Glomerular endothelial cell (primary cell): Measurements from ENCODE around the gene CCR3. TPM values are rescaled to one million over a fixed set of nuclear protein-coding genes. Genes with fewer than 3 reads are reported as not detected.
"Not testable (repeated sequence)": the region's sequence is repeated elsewhere in the genome, so short reads cannot be mapped to it uniquely, and the experiment has no call there.

ENCODE experiments used
- DNase-seq: peaks from one replicate; pipeline ENCODE4 v3.0.0-alpha.2; 2011; ENCODE audit warnings: low read depth, low spot score; ENCODE audit errors: extremely low read depth
- total RNA-seq: library from RNA; depleted of rRNA; stranded (reverse); fragments of >200 nt; gene quantifications from 2 replicates; pipeline ENCODE4 v1.2.3, GENCODE V29; 2015

Gene CCR3
- not detected in 2 replicates for total RNA-seq

- DNase-seq = no peak
Observed at GRCh38 chr3:46242120-46242519, at the start of gene CCR3. Gene CCR3 (plus strand): TSS chr3:46242460. CDS start chr3:46265159, 22,699 bp downstream.

- no peak for DNase-seq
Observed at GRCh38 chr3:46192939-46193338, 49.3 kb upstream of the CCR3 start.

DNA sequence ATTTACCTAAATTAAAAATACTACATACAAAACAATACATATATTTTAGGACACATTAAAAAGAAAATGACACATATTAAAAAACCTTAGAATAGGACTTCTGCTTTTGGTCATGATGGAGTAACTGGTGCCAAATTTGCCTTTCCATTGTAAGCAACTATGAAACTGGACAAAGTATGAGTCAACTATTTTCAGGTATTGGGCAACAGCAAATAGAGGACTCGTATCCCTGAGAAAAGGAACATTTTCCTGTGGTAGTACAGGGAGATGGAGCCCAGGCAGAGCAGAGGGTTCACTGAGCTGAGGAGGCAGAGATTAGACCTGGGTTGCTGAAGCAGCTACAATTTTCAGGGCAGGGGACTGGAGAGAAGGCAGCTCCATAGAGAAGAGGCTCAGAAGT, 48.8 kb upstream of the CCR3 start:
- no peak for DNase-seq

- DNase-seq = no peak
Observed at GRCh38 chr3:46194868-46195553, 47.2 kb upstream of the CCR3 start.

- DNase-seq = no peak
Observed at GRCh38 chr3:46196261-46196957, 45.9 kb upstream of the CCR3 start.

DNA sequence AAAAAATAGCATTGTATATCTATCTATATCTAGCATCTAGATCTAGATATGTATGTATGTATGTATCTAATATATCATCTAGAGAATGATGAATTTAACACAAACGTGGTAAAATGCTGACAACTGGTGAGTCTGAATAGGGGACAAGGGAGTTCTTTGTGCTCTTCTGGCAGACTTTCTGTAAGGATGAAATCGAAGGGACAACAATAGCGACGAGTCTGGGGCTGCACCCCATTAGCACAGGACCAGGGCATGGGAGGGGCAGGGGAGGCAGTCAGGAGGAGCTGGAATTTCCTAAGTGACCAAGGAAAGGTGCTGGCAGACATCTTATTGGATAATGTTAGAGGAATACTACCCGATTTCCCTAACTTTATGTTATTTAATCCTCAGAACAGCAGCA, 42.0 kb upstream of the CCR3 start:
- DNase-seq = no peak

GRCh38 chr3:46200790-46201189, 41.5 kb upstream of the CCR3 start:
- DNase-seq = no peak

DNA sequence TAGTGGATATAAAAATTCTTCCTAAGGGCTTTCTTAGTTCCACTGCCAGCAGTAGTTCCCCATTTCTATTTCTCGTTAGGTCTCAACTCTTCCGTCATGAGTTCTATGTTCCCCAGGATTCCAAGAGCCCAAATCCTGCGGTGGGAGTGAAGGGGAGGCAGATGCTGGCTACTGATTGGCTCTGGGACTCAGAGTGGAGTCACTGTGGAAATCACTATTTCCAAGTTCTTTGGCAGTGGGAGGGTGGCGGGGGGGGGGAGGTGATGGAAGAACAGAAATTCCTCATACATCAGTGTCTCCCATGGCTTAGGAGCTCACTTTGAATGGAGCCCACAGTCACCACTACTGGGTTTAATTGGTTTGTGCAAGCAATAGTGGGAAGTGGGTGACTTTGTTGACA, 39.7 kb upstream of the CCR3 start:
- no peak for DNase-seq

GRCh38 chr3:46203681-46204080, 38.6 kb upstream of the CCR3 start:
- DNase-seq = no peak

DNA sequence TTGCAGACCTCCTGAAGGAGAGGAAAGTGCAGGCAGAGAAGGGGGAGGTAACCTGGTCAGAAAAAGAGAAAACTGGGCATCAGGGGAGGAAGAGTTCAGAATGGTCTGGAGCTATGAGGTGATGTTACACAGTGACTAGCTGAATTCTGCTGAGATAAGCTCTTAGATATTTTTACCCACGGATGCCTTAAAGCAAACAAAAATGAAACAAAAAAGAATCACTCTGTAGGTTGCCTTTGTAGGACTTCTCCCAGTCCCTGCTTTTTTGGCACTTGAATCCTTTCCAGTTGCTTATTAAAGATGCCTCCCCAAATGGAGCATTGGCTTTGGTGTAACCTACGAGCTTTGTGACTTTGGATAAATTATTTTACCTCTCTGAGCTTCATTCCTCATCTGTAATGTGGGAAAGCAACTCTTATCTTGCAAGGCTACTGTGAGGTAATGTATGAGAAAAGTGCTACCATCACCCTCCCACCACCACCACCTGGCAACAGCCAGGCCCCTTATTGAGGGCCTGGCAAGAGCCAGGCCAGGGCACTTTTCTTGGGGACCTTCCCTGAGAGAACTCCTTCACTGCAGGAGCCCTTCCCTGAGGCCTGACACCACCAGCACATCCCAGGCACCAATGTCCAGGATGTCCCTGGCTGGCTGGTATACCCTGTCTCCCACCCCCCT, 36.8 kb upstream of the CCR3 start:
- DNase-seq = no peak

DNA sequence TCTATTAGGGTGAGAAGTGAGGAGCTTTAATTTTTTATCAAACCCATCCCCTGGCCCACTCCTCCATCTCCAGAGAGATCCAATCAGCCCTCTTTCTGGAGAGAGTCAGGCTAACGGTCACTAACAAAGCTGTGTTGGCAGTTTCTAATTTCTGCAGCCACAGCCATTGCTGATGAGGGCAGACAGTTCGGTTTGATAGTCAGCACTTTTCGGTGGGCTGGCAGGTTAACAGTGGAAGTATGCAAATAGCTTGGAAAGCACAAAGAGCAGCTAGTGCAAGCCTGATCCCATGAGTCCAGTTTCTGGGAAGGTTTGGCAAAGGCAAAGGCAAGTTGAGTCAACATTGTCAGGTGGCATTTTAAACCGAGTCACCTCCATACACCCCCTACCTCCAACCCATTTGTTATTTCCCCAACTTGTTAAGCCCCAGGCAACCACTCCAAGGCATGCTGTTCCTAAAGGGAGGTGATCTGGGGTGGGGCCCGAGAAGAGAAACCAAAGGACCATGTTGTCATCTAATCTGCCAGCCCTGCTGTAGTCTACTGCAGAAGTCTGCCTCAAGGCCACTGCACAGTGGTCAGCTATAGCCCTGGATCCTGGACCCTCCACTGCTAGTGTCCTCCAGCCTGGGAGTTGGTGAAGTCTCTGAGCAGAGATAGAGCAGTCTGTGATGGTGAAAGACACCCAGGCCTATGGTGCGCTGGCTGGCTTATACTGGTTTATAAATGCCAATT, 35.8 kb upstream of the CCR3 start:
- DNase-seq = no peak

DNA sequence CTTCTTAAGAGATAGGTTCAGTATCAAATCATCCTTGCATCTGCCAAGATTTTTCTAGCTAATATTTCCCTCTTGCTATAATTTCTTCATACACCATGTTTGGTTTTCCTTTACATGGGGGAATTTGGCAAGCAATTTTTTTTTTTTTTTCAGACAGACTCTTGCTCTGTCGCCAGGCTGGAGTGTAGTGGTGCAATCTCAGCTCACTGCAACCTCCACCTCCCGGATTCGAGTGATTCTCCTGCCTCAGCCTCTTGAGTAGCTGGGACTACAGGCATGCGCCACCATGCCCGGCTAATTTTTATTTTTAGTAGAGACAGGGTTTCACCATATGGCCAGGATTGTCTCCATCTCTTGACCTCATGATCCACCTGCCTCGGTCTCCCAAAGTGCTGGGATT, 34.7 kb upstream of the CCR3 start:
- DNase-seq = not testable (repeated sequence)

DNA sequence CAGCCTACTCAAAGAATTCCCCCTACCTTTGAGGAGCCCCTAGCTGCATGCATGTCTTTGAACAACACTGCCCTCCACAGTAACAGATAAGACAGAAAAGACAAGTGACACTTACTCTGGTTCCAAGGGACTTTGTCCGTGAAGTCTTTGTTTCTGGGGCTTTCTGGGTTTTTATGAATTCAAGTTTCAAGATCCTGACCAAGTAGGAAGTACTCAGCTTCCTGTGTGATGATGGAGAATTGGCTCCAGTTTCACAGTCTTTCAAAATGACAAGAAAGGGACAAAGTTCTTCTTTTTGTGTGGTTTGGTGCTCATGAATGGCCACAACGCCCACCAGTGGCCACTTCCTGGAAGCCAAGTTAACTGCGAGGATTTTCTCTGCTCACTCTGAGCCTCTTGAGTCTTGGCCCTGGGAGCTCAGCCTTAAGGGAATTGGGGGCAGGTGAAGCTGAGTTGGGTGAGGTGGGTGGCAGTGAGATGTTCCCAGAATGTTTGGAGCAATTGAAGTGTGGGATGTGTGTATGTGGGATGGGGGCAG, 34.0 kb upstream of the CCR3 start, which contains the start of gene CCR1:
Gene CCR1, minus strand, starts transcription at position 147 of the 538 bp plus-strand sequence. CDS start 4,000 bp downstream, outside the sequence.
- no peak for DNase-seq

DNA sequence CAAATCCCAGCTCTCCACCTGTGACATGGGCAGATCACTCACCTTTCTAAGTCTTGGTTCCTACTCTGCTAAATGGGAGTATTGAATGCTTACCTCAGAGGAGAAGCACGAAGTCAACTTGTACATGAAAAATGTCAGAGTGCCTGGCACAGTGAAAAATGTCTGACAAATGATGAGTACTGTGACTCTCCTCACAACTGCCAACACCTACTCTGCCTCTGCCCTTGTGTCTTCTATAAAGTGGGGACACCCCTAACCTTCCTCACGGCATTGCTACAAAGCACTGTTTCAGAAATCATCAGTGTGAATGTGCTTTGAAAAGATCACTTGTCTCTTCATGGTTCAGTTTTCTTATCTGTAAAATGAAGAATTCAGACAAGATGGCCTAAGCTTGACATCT, 33.2 kb upstream of the CCR3 start:
- DNase-seq = no peak

GRCh38 chr3:46209746-46210470, 32.4 kb upstream of the CCR3 start:
- no peak for DNase-seq

GRCh38 chr3:46212101-46212500, 30.2 kb upstream of the CCR3 start:
- DNase-seq = no peak

GRCh38 chr3:46213201-46213600, 29.1 kb upstream of the CCR3 start:
- DNase-seq = no peak

GRCh38 chr3:46214751-46215352, 27.4 kb upstream of the CCR3 start:
- no peak for DNase-seq

DNA sequence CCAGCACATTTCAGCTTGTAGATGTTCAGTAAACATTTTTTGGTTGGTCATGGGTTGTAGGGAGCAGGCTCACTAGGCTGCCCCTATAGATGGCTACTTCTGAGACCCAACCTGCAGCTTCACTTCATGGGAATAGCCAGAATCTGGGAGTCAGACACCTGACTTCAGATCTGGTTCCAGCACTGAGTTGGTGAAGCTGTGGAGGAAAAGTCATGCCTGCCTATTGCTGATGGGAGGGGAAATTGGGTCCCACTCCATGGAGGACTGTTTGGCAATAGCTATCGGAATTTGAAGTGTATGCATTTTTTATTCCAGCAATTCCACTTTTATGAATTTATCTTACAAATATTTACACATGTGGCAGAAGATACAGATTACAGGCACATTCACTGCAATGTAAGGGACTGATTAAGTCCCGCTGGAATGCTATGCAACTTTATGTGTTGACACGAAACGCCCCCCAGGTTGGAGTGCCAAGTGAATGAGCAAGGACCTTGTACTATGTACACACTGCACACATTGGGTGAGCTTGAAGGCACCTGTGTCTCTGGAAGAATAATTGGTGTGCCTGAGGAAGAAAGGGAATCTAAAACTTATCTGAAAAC, 26.3 kb upstream of the CCR3 start:
- no peak for DNase-seq
